Spleen (tissue), 11 donors: Measurements from ENCODE around the gene C1GALT1C1L. TPM values are rescaled to one million over a fixed set of nuclear protein-coding genes. Genes with fewer than 3 reads are reported as not detected.
A peak's percentile ranks its signal among the peaks of the same experiment; 100 is the strongest.

ENCODE experiments used
- DNase-seq: peaks from one replicate; pipeline ENCODE4 v3.0.0-alpha.2; 2020
- H3K27ac ChIP-seq, 8 donors: fragments of 200-600 bp; sonication (generic) in 7 of 8; 1 replicate in 4 of 8; 2 replicates in 4 of 8; pipeline versions ENCODE4 v1.5.0 to v1.8.0; 2016 to 2021; ENCODE audit warnings: inconsistent platforms in 4 of 8, mild to moderate bottlenecking in 4 of 8, moderate library complexity in 1 of 8
- H3K27me3 ChIP-seq, 7 donors: fragments of 200-600 bp; sonication (generic) in 6 of 7; replicated peaks in 1 of 7; 1 replicate in 4 of 7; 2 replicates in 3 of 7; pipeline versions ENCODE4 v1.5.0 to v1.8.0; 2016 to 2021; ENCODE audit warnings: inconsistent platforms in 3 of 7, mild to moderate bottlenecking in 1 of 7
- H3K36me3 ChIP-seq, 6 donors: fragments of 200-600 bp; sonication (generic) in 5 of 6; 1 replicate in 4 of 6; 2 replicates in 2 of 6; pipeline versions ENCODE4 v1.5.0 to v1.8.0; 2016 to 2021; ENCODE audit warnings: inconsistent platforms in 2 of 6
- H3K4me1 ChIP-seq, 6 donors: fragments of 200-600 bp; sonication (generic) in 5 of 6; 1 replicate in 3 of 6; 2 replicates in 3 of 6; pipeline versions ENCODE4 v1.5.0 to v1.8.0; 2016 to 2021; ENCODE audit warnings: inconsistent platforms in 3 of 6
- H3K4me3 ChIP-seq, 8 donors: fragments of 200-600 bp; sonication (generic) in 7 of 8; 1 replicate in 4 of 8; 2 replicates in 4 of 8; pipeline versions ENCODE4 v1.5.0 to v1.8.0; 2016 to 2021; ENCODE audit warnings: inconsistent platforms in 4 of 8, mild to moderate bottlenecking in 4 of 8, moderate library complexity in 2 of 8
- H3K9me3 ChIP-seq, 8 donors: fragments of 200-600 bp; sonication (generic) in 7 of 8; 1 replicate in 4 of 8; 2 replicates in 4 of 8; pipeline versions ENCODE4 v1.5.0 to v1.8.0; 2016 to 2021; ENCODE audit warnings: inconsistent platforms in 4 of 8
- POLR2A ChIP-seq, 3 donors: fragments of 450-650 bp; IDR thresholded peaks; one replicate each; pipeline ENCODE4 v1.5.1; 2017; ENCODE audit warnings: antibody characterized with exemption in 3 of 3, mild to moderate bottlenecking in 1 of 3
- POLR2AphosphoS5 ChIP-seq, 3 donors: sonication (generic); formaldehyde crosslinking; IDR thresholded peaks; one replicate each; pipeline ENCODE4 v1.5.1; 2017; ENCODE audit warnings: antibody characterized with exemption in 3 of 3
- WGBS, 5 donors: extraction: QIAGEN DNeasy Blood & Tissue Kit in 3 of 5; methylation state at CpG; one replicate each; pipeline versions ENCODE4 v1.1.5 to v1.1.7; 2013 to 2018; 5-methylcytosine and 5-hydroxymethylcytosine counted together
- intact Hi-C: fragments of 100-400 bp; cut with DNase I; formaldehyde crosslinking; loops from one replicate; pipeline ENCODE4 v1.15.0; 2023; ENCODE audit warnings: low total_unique reads
- polyA plus RNA-seq, 3 donors: library from polyadenylated mRNA; stranded (reverse); fragments of 200-250 nt; gene quantifications; one replicate each; pipeline ENCODE4 v1.2.1, GENCODE V29; 2013
- total RNA-seq, 7 donors: library from RNA; depleted of rRNA in 3 of 7; stranded (reverse); fragments of >200 nt in 3 of 7; fragmentation: NEBNext Ultra II Directional in 4 of 7; extraction: Animal tissue kit (Norgen Biotek cat#: 25700) in 4 of 7; gene quantifications; one replicate each; pipeline versions ENCODE4 v1.1.0 to v1.2.1, GENCODE V29; 2016 to 2021
- TF ChIP-seq, protein P1 (sequence below), 11 experiments: fragments of 200-600 bp in 7 of 11; fragments of 450-650 bp in 4 of 11; sonication (generic) in 4 of 11; IDR thresholded peaks in 8 of 11; conservative IDR thresholded peaks in 3 of 11; 1 replicate in 7 of 11; 2 replicates in 4 of 11; pipeline versions ENCODE4 v1.4.0 to v1.8.0; 2016 to 2021; ENCODE audit warnings: antibody characterized with exemption in 11 of 11, inconsistent platforms in 4 of 11, mild to moderate bottlenecking in 1 of 11
- donor health status: healthy with polysubstance abuse.
- donor health status: DM: no; HTN: no; CAD: no; lungs with moderate emphysema.
- donor health status: DM: no; HTN: no; CAD: no.
- donor health status: Bipolar disorder and iron deficiency.
- donor health status: healthy.
- donor health status: DM: no; HTN: no; CAD: no.
- donor health status: DM: yes; HTN: yes; CAD: no.

C1GALT1C1L gene
- total and polyA plus RNA-seq, 10 donors = 0.10 to 0.85 (median 0.55) TPM; not detected in 1

DNA sequence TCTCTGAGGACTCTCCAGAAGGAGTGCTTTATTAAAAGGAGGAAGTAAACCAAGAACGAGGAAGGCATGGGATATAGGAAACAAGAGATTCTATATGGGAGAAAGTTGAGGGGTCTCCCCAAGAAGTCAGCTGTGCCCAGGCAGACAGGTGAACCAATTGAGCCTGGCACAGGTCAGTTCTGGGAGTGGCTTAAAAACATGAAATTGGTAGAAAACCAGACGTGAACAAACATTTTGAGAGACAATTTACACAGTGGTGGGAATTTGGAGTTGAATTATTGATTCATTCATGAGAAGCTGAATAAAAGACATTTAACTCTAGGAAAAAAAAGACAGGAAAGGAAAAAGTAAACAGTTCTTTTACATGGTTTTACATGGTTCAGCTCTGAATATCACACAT is 22.7 kb downstream of the C1GALT1C1L start:
- TF ChIP-seq POLR2AphosphoS5 (IDR thresholded peaks at IDR 0.05) = no peak
- TF ChIP-seq POLR2A (IDR thresholded peaks at IDR 0.05) = no peak
- TF ChIP-seq, protein P1, sequence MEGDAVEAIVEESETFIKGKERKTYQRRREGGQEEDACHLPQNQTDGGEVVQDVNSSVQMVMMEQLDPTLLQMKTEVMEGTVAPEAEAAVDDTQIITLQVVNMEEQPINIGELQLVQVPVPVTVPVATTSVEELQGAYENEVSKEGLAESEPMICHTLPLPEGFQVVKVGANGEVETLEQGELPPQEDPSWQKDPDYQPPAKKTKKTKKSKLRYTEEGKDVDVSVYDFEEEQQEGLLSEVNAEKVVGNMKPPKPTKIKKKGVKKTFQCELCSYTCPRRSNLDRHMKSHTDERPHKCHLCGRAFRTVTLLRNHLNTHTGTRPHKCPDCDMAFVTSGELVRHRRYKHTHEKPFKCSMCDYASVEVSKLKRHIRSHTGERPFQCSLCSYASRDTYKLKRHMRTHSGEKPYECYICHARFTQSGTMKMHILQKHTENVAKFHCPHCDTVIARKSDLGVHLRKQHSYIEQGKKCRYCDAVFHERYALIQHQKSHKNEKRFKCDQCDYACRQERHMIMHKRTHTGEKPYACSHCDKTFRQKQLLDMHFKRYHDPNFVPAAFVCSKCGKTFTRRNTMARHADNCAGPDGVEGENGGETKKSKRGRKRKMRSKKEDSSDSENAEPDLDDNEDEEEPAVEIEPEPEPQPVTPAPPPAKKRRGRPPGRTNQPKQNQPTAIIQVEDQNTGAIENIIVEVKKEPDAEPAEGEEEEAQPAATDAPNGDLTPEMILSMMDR (IDR thresholded peaks at IDR 0.05 in 8 of 11, conservative IDR thresholded peaks at IDR 0.05 in 3 of 11) = no peak
- H3K4me3 ChIP-seq = no peak overlapping the region
- H3K27me3 ChIP-seq = peaks cover 0 to 14% (median 0%) of the 10 kb centered on the region in 7 donors
- intact Hi-C loops = no loop called here
- no peaks in the 10 kb centered on the region for H3K9me3 ChIP-seq
- 64 to 78% (median 72%) methylated on average over 2 of the region's 2 CpGs for WGBS, 5 donors
- no peak overlapping the region for H3K27ac ChIP-seq
- no peak for DNase-seq
- H3K4me1 ChIP-seq = no peaks in the 10 kb centered on the region
- no peaks in the 10 kb centered on the region for H3K36me3 ChIP-seq

GRCh38 chr2:43648994-43649701 is 27.1 kb downstream of the C1GALT1C1L start:
- peak overlapping the region in 2 of 8 donors; percentile 34 to 40 for H3K27ac ChIP-seq
- TF ChIP-seq POLR2AphosphoS5 (IDR thresholded peaks at IDR 0.05) (no peak), POLR2A (IDR thresholded peaks at IDR 0.05) (no peak)
- TF ChIP-seq, protein P1 (IDR thresholded peaks at IDR 0.05 in 8 of 11, conservative IDR thresholded peaks at IDR 0.05 in 3 of 11) = no peak
- no peaks in the 10 kb centered on the region for H3K9me3 ChIP-seq
- intact Hi-C loops = no loop called here
- H3K4me3 ChIP-seq = no peak overlapping the region
- H3K4me1 ChIP-seq = no peaks in the 10 kb centered on the region
- H3K36me3 ChIP-seq = no peaks in the 10 kb centered on the region
- WGBS, 5 donors = 79 to 90% (median 82%) methylated on average over 3 of the region's 3 CpGs
- DNase-seq = no peak
- H3K27me3 ChIP-seq = peaks cover 0 to 14% (median 0%) of the 10 kb centered on the region in 7 donors

DNA sequence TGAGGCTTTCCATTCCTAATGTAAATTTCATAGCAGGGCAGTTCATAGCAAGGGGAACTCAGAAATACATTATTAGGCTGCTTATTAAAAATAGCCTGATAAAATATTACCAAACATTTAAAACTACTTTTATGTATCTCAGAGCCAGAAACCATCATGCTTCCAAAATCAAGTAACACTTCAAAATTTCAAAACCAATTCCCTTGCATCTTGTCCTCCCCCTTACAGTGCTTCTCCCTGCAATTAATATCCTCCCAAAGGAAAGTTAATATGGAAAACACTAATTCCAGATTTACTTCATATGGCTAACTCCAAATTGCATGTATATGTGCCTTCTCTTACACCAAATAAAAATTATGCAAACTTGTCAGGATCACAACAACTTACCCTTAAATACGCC is 32.5 kb downstream of the C1GALT1C1L start:
- no peak for DNase-seq
- Histone ChIP-seq H3K27me3 (no peaks in the 10 kb centered on the region), H3K27ac (no peak overlapping the region), H3K4me1 (no peaks in the 10 kb centered on the region), H3K36me3 (no peaks in the 10 kb centered on the region), H3K4me3 (no peak overlapping the region), H3K9me3 (peaks cover 0 to 18% (median 10%) of the 10 kb centered on the region in 8 donors)
- WGBS, 5 donors = 87 to 100% (median 97%) methylated on average over 1 of the region's 1 CpG
- intact Hi-C loops = no loop called here
- TF ChIP-seq POLR2A (IDR thresholded peaks at IDR 0.05) (no peak), POLR2AphosphoS5 (IDR thresholded peaks at IDR 0.05) (no peak)
- TF ChIP-seq, protein P1 (IDR thresholded peaks at IDR 0.05 in 8 of 11, conservative IDR thresholded peaks at IDR 0.05 in 3 of 11) = no peak

- TF ChIP-seq POLR2A (IDR thresholded peaks at IDR 0.05) (no peak), POLR2AphosphoS5 (IDR thresholded peaks at IDR 0.05) (no peak)
- TF ChIP-seq, protein P1 (IDR thresholded peaks at IDR 0.05 in 8 of 11, conservative IDR thresholded peaks at IDR 0.05 in 3 of 11) = no peak
- intact Hi-C loops = no loop called here
- Histone ChIP-seq H3K9me3 (peaks cover 0 to 19% (median 10%) of the 10 kb centered on the region in 8 donors), H3K4me3 (no peak overlapping the region), H3K36me3 (no peaks in the 10 kb centered on the region), H3K27ac (no peak overlapping the region), H3K27me3 (peaks cover 0 to 8% (median 2%) of the 10 kb centered on the region in 7 donors), H3K4me1 (peaks cover 0 to 7% (median 3%) of the 10 kb centered on the region in 6 donors)
- 29 to 46% (median 41%) methylated on average over 2 of the region's 2 CpGs for WGBS, 5 donors
- DNase-seq = no peak
These were observed 33.9 kb downstream of the C1GALT1C1L start for GRCh38 chr2:43642363-43642762.
